ENCODE data around the gene F2R.
A peak's percentile ranks its signal among the peaks of the same experiment; 100 is the strongest.

Gene F2R

DNA sequence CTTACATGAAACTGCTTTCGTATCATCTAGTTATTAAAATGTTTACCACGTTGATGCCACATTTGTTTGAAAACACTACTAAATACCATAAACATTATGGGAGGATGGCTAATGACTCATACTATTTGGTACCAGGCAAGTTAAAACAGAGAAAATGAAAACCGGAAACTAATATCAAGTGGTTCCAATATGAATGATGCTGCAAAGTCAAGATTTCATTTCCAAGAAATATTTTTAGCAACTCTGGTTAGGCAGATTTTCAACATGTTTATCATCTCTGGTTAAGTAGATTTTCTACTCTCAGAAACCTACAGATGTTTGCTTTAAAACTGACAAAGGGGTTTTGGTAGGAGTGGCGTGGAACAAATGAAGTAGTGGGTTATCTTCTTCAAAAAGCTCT is 4.9 kb upstream of the F2R start:
- H3K9ac ChIP-seq (ENCODE audit: low read length): no peak overlapping the region
- H3K79me2 ChIP-seq (ENCODE audit: low read length): no peaks in the 10 kb centered on the region
- H2AFZ ChIP-seq (ENCODE audit: low read depth, low read length): no peak overlapping the region
- H3K27ac ChIP-seq (ENCODE audit: low read length): no peak overlapping the region
- H4K20me1 ChIP-seq (ENCODE audit: insufficient read depth, low read length): no peaks in the 10 kb centered on the region
- H3K36me3 ChIP-seq (replicated peaks; ENCODE audit: low read depth, low read length): no peaks in the 10 kb centered on the region
- no peaks in the 10 kb centered on the region for H3K9me3 ChIP-seq (ENCODE audit: insufficient read depth, low read length)
- H3K4me2 ChIP-seq (ENCODE audit: low read length): peak overlapping the region; percentile 16; the same call in 1 of the 2 replicates
- H3K4me3 ChIP-seq (ENCODE audit: low read length): no peak overlapping the region
- H3K27me3 ChIP-seq (ENCODE audit: low read depth, low read length): peaks cover 16% of the 10 kb centered on the region
- no peak for TF ChIP-seq EZH2phosphoT487 (IDR thresholded peaks at IDR 0.05; ENCODE audit: low read depth)
- no peak for TF ChIP-seq CTCF (IDR thresholded peaks at IDR 0.05; ENCODE audit: low read depth, low read length)
- peaks cover 14% of the 10 kb centered on the region for H3K4me1 ChIP-seq (ENCODE audit: low read length)

- H3K9ac ChIP-seq (ENCODE audit: low read length): peak overlapping the region; percentile 75; the same call in 1 of the 2 replicates
- H3K27ac ChIP-seq (ENCODE audit: low read length): no peak overlapping the region
- peak overlapping the region; percentile 82 for H2AFZ ChIP-seq (ENCODE audit: low read depth, low read length)
- H3K79me2 ChIP-seq (ENCODE audit: low read length): no peaks in the 10 kb centered on the region
- H3K9me3 ChIP-seq (ENCODE audit: insufficient read depth, low read length): no peaks in the 10 kb centered on the region
- H3K27me3 ChIP-seq (ENCODE audit: low read depth, low read length): peaks cover 17% of the 10 kb centered on the region
- peak overlapping the region; percentile 100 for H3K4me2 ChIP-seq (ENCODE audit: low read length)
- no peaks in the 10 kb centered on the region for H3K36me3 ChIP-seq (replicated peaks; ENCODE audit: low read depth, low read length)
- H3K4me3 ChIP-seq (ENCODE audit: low read length): peak overlapping the region; percentile 98
- H4K20me1 ChIP-seq (ENCODE audit: insufficient read depth, low read length): no peaks in the 10 kb centered on the region
- H3K4me1 ChIP-seq (ENCODE audit: low read length): peaks cover 13% of the 10 kb centered on the region
- TF ChIP-seq EZH2phosphoT487 (IDR thresholded peaks at IDR 0.05; ENCODE audit: low read depth) (no peak), CTCF (IDR thresholded peaks at IDR 0.05; ENCODE audit: low read depth, low read length) (no peak)
Measured at GRCh38 chr5:76714751-76715485, 1.0 kb upstream of the F2R start.

- peaks cover 14% of the 10 kb centered on the region for H3K4me1 ChIP-seq (ENCODE audit: low read length)
- no peaks in the 10 kb centered on the region for H3K36me3 ChIP-seq (replicated peaks; ENCODE audit: low read depth, low read length)
- no peaks in the 10 kb centered on the region for H3K79me2 ChIP-seq (ENCODE audit: low read length)
- H3K27me3 ChIP-seq (ENCODE audit: low read depth, low read length): peaks cover 17% of the 10 kb centered on the region
- peak overlapping the region; percentile 82 for H2AFZ ChIP-seq (ENCODE audit: low read depth, low read length)
- no peaks in the 10 kb centered on the region for H4K20me1 ChIP-seq (ENCODE audit: insufficient read depth, low read length)
- H3K4me3 ChIP-seq (ENCODE audit: low read length): peak overlapping the region; percentile 98
- H3K27ac ChIP-seq (ENCODE audit: low read length): no peak overlapping the region
- peak overlapping the region; percentile 100 for H3K4me2 ChIP-seq (ENCODE audit: low read length)
- no peak for TF ChIP-seq CTCF (IDR thresholded peaks at IDR 0.05; ENCODE audit: low read depth, low read length)
- no peaks in the 10 kb centered on the region for H3K9me3 ChIP-seq (ENCODE audit: insufficient read depth, low read length)
- peak overlapping the region; percentile 75 for H3K9ac ChIP-seq (ENCODE audit: low read length)
Measured at GRCh38 chr5:76715486-76715735, 515 bp upstream of the F2R start.

DNA sequence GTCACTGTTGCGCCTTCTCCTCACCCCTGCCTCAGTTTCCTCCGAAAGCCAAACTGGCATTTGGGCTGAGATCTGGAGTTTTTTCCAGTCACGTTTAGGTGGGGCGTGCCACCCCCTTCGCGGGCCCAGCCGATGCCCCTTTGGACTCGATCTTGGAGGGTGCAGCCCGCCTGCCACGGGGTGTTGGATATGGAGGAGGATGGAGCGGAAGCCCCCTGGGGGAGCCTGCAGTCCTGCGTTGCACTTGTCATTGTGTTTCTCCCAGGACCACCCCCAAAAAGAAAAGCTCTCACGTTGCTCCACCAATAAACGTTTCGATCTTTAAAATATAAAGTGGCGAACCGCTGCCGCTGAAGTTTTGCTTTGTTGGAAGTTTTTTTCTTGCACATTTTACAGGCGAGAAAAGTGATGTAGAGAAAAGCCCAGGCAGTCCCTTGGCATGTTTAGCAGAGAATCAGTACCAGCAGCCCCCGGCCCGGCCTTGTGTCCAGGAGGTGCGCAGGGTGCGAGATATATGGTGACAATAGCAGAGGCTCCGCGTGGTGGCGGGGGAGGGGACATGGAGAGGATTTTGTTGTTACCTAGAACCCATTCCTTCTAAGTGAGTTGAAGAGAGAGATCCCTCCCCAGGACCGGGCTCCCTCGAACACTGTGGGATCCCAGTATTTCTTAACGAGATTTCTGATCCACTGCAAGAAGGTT is 681 bp downstream of the F2R start:
- H4K20me1 ChIP-seq (ENCODE audit: insufficient read depth, low read length): no peaks in the 10 kb centered on the region
- TF ChIP-seq CTCF (IDR thresholded peaks at IDR 0.05; ENCODE audit: low read depth, low read length): no peak
- no peak for TF ChIP-seq EZH2phosphoT487 (IDR thresholded peaks at IDR 0.05; ENCODE audit: low read depth)
- no peaks in the 10 kb centered on the region for H3K36me3 ChIP-seq (replicated peaks; ENCODE audit: low read depth, low read length)
- peak overlapping the region; percentile 76 for H3K9ac ChIP-seq (ENCODE audit: low read length)
- H3K4me1 ChIP-seq (ENCODE audit: low read length): peaks cover 17% of the 10 kb centered on the region
- H3K4me2 ChIP-seq (ENCODE audit: low read length): peak overlapping the region; percentile 100
- H3K4me3 ChIP-seq (ENCODE audit: low read length): peak overlapping the region; percentile 98
- H3K27me3 ChIP-seq (ENCODE audit: low read depth, low read length): peaks cover 17% of the 10 kb centered on the region
- peak overlapping the region; percentile 82; the same call in 1 of the 2 replicates for H2AFZ ChIP-seq (ENCODE audit: low read depth, low read length)
- H3K27ac ChIP-seq (ENCODE audit: low read length): no peak overlapping the region
- H3K79me2 ChIP-seq (ENCODE audit: low read length): no peaks in the 10 kb centered on the region
- no peaks in the 10 kb centered on the region for H3K9me3 ChIP-seq (ENCODE audit: insufficient read depth, low read length)

All from OCI-LY3 (cell line).